Measurements from ENCODE around the gene GOLGA2. TPM values are rescaled to one million over a fixed set of nuclear protein-coding genes. Genes with fewer than 3 reads are reported as not detected.

GOLGA2 gene
- total RNA-seq, 1 donor from 2014 or later = 125 TPM

GRCh38 chr9:128213746-128214497 is 61.9 kb downstream of the GOLGA2 start:
- no peak for DNase-seq (ENCODE audit: low spot score)

- no peak for DNase-seq (ENCODE audit: low spot score)
Observed at GRCh38 chr9:128211981-128212281, 63.9 kb downstream of the GOLGA2 start.

GRCh38 chr9:128211186-128211980 is 64.4 kb downstream of the GOLGA2 start:
- DNase-seq (ENCODE audit: low spot score) = no peak

GRCh38 chr9:128208946-128209669 is 66.7 kb downstream of the GOLGA2 start:
- no peak for DNase-seq (ENCODE audit: low spot score)

- no peak for DNase-seq (ENCODE audit: low spot score)
Observed at GRCh38 chr9:128208386-128208785, 67.4 kb downstream of the GOLGA2 start.

- DNase-seq (ENCODE audit: low spot score) = no peak
Observed at GRCh38 chr9:128206916-128207910, 68.6 kb downstream of the GOLGA2 start.

GRCh38 chr9:128206484-128206883 is 69.3 kb downstream of the GOLGA2 start:
- DNase-seq (ENCODE audit: low spot score) = no peak

Other genes with a start within 250 kb of the GOLGA2 start
- 6.9 TPM for gene NAIF1, start 208.7 kb downstream of the GOLGA2 start, total RNA-seq
- 21.7 TPM for gene SLC25A25, start 207.8 kb downstream of the GOLGA2 start, total RNA-seq
- gene PTGES2, start 148.3 kb downstream of the GOLGA2 start, total RNA-seq = 87.8 TPM
- 143 TPM for gene LCN2, start 126.6 kb downstream of the GOLGA2 start, total RNA-seq
- gene BBLN, start 115.7 kb downstream of the GOLGA2 start, total RNA-seq = 179 TPM
- gene CIZ1, start 84.4 kb downstream of the GOLGA2 start, total RNA-seq = 134 TPM
- 31.4 TPM for gene DNM1, start 72.6 kb downstream of the GOLGA2 start, total RNA-seq
- gene SWI5, start 269 bp upstream of the GOLGA2 start, total RNA-seq = 21.9 TPM
- 32.7 TPM for gene TRUB2, start 46.4 kb upstream of the GOLGA2 start, total RNA-seq
- gene COQ4, start 46.8 kb upstream of the GOLGA2 start, total RNA-seq = 91.8 TPM
- gene SLC27A4, start 64.5 kb upstream of the GOLGA2 start, total RNA-seq = 37.1 TPM
- 57.7 TPM for gene URM1, start 95.4 kb upstream of the GOLGA2 start, total RNA-seq
- 51.3 TPM for gene CERCAM, start 144.8 kb upstream of the GOLGA2 start, total RNA-seq
- 24.0 TPM for gene ODF2, start 180.0 kb upstream of the GOLGA2 start, total RNA-seq
- gene GLE1, start 228.7 kb upstream of the GOLGA2 start, total RNA-seq = 19.8 TPM

Measured in ureter (tissue), 1 donor.